Activated CD4-positive, alpha-beta memory T cell treated with anti-CD3 and anti-CD28 coated beads, Interleukin-2, amount 10 ng/mL, durations not matched to agents 7 days and 5 days (primary cell): Measurements from ENCODE around the gene TBC1D1. TPM values are rescaled to one million over a fixed set of nuclear protein-coding genes. Genes with fewer than 3 reads are reported as not detected.
"Not testable (repeated sequence)": the region's sequence is repeated elsewhere in the genome, so short reads cannot be mapped to it uniquely, and the experiment has no call there.

ENCODE experiments used
- CTCF ChIA-PET: fragments of 350-600 bp; sonication (Branson Sonifier 250); formaldehyde crosslinking; loops from one replicate; lab custom pipeline; 2021; ENCODE audit warnings: antibody characterized with exemption, inconsistent platforms; lab: Charles Lee
- POLR2A ChIA-PET: fragments of 350-600 bp; sonication (Branson Sonifier 250); formaldehyde crosslinking; loops from one replicate; lab custom pipeline; 2021; ENCODE audit warnings: antibody characterized with exemption; lab: Charles Lee
- DNase-seq: peaks from one replicate; pipeline ENCODE4 v3.0.0-alpha.2; 2020
- H3K27ac Mint-ChIP-seq: one replicate; pipeline ENCODE4 v1.8.0; 2021; ENCODE audit warnings: mild to moderate bottlenecking, mixed read lengths
- H3K27me3 Mint-ChIP-seq: one replicate; pipeline ENCODE4 v1.8.0; 2021; ENCODE audit warnings: mixed read lengths
- H3K36me3 Mint-ChIP-seq: one replicate; pipeline ENCODE4 v1.8.0; 2021; ENCODE audit warnings: low read depth, mixed read lengths
- H3K4me1 Mint-ChIP-seq: one replicate; pipeline ENCODE4 v1.8.0; 2021; ENCODE audit warnings: mixed read lengths
- H3K4me3 Mint-ChIP-seq: one replicate; pipeline ENCODE4 v1.8.0; 2021; ENCODE audit warnings: mild to moderate bottlenecking, mixed read lengths
- H3K9me3 Mint-ChIP-seq: one replicate; pipeline ENCODE4 v1.8.0; 2021; ENCODE audit warnings: mixed read lengths
- total RNA-seq, 2 experiments: library from RNA; stranded (reverse); gene quantifications; one replicate each; pipeline ENCODE4 v1.2.3, GENCODE V29; 2021

Gene TBC1D1
- total RNA-seq, 2 experiments from 2014 or later = 58.8 to 62.3 TPM

DNA sequence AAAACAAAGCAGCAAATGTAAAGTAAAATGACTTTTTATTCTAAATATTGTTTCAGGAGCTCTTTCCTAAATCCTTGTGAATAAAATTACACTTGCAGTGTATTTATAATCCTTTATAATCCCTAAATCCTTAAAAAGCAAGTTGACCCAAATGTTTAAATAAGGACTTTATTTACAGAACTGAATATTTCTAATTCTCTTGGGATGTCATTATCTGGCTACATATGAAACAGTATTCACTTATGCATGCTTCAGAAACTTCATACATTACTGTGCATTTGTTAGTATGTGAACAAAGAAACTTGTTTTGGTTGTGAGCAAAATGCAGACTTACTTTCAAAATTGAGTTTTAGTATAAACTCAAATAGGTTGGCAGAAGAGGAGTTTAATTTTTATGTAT is 118.5 kb downstream of the TBC1D1 start:
- Mint-ChIP-seq H3K36me3 (no peaks in the 10 kb centered on the region), H3K9me3 (no peaks in the 10 kb centered on the region), H3K4me1 (peaks cover 2% of the 10 kb centered on the region), H3K4me3 (no peak overlapping the region), H3K27me3 (no peaks in the 10 kb centered on the region), H3K27ac (no peak overlapping the region)
- ChIA-PET CTCF (no interaction called here), POLR2A (no interaction called here)
- no peak for DNase-seq

DNA sequence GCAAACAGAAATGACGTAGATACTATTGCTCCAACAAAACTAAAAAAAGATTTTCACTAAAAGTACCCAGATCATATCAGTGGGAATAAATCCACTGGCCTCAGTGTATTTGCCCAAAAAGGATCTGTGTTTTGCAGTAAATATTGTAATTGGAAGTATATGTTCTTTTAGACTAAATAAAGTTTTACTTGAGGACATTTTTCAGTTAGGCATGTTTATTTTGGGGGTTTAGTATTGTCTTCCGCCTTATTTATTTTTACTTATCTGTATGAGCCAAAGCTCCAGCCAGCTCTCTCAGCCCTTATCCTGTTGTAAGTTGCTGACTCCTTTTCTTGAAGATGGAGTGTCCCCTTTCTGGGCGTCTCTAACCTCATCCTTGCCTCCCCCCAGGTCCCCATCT is 119.1 kb downstream of the TBC1D1 start:
- H3K27me3 Mint-ChIP-seq = no peaks in the 10 kb centered on the region
- POLR2A ChIA-PET = no interaction called here
- H3K27ac Mint-ChIP-seq = no peak overlapping the region
- H3K4me1 Mint-ChIP-seq = peaks cover 2% of the 10 kb centered on the region
- H3K36me3 Mint-ChIP-seq = no peaks in the 10 kb centered on the region
- no peaks in the 10 kb centered on the region for H3K9me3 Mint-ChIP-seq
- DNase-seq = no peak
- no peak overlapping the region for H3K4me3 Mint-ChIP-seq
- CTCF ChIA-PET = no interaction called here

DNA sequence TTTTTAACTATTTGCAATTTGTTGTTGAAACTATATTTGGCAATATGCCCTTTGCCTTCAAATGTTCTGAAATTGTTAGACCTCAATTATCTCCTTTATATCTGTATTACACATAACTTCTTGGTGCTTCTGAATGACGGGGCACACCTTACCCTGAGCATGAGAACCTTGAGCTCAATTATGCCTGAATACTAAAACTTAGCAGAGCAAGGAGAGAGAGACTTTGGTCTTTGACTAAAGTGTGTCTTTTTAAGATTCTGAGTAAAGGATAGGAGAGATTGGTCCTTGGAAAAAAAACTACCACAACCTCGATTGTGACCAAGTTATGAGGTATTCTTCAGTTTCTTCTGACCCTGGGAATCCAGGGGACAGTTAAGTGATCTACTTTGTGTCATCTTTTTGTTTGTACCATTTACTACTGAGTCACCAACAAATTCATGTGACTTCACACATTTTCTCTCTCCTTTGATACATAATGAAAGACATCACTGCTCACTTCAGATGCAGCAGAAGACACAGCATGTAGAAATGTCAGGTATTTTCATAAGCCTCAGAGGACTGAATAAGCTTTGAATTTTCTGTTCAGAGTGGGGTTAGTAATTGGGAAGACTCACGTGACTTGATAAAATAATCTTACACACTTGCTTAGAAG is 120.8 kb downstream of the TBC1D1 start:
- POLR2A ChIA-PET = no interaction called here
- DNase-seq = no peak
- Mint-ChIP-seq H3K36me3 (peaks cover 2% of the 10 kb centered on the region), H3K27me3 (no peaks in the 10 kb centered on the region), H3K4me1 (peaks cover 2% of the 10 kb centered on the region), H3K9me3 (no peaks in the 10 kb centered on the region), H3K4me3 (no peak overlapping the region), H3K27ac (no peak overlapping the region)
- CTCF ChIA-PET = no interaction called here

DNA sequence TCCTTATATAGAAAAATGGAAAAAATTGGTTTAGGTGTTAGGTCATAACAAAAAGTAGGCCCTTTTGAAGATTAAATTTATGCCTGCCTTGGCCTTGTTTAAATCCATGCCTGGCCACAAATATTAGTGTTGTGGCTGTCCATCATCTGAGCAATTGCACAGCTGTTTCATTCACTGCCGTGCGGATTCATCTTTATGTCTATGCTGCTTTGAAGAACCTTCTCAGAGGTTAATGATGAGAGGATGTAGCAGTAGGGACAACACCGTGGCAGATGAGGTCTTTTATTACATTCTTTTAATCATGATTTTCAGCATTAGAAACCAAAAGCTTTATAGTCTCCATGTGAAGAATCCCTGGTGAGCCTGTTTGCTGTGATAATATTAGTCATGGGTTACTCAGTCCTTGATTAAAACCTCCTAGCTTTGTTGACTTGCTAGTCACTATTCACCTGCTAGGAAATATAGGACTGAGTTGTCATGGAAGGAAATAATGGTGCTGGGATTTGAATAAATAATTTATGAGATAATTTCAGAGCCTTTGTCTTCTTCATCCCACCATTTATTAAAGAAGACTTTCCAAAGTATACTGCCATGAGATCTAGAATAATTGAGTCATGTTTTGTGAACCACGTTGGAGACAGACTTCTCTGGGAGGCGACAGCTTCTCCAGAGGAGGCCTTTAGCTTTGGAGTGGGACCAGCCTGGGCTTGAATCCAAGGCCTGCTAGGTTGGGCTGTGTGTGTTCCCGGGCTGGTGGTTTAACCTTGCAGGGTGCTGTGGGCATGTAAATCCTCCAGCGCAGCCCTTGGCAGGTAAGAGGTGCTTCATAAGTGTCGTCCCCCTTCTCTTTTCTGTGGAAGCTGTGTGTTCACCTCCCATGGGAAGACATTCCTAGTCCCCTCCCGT is 122.8 kb downstream of the TBC1D1 start:
- CTCF ChIA-PET = no interaction called here
- POLR2A ChIA-PET = no interaction called here
- Mint-ChIP-seq H3K9me3 (no peaks in the 10 kb centered on the region), H3K4me3 (no peak overlapping the region), H3K27ac (no peak overlapping the region), H3K27me3 (no peaks in the 10 kb centered on the region), H3K36me3 (peaks cover 2% of the 10 kb centered on the region), H3K4me1 (peaks cover 2% of the 10 kb centered on the region)
- DNase-seq = no peak

DNA sequence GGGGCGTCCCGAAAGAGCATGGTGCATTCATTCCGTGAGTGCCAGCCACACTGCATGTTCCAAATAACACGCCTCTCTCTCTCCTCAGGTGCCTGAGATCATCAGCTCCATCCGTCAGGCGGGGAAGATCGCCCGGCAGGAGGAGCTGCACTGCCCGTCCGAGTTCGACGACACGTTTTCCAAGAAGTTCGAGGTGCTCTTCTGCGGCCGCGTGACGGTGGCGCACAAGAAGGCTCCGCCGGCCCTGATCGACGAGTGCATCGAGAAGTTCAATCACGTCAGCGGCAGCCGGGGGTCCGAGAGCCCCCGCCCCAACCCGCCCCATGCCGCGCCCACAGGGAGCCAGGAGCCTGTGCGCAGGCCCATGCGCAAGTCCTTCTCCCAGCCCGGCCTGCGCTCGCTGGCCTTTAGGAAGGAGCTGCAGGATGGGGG is 123.6 kb downstream of the TBC1D1 start:
- ChIA-PET CTCF (no interaction called here), POLR2A (no interaction called here)
- H3K27ac Mint-ChIP-seq = no peak overlapping the region
- peaks cover 2% of the 10 kb centered on the region for H3K36me3 Mint-ChIP-seq
- H3K4me1 Mint-ChIP-seq = peaks cover 2% of the 10 kb centered on the region
- H3K9me3 Mint-ChIP-seq = no peaks in the 10 kb centered on the region
- H3K27me3 Mint-ChIP-seq = no peaks in the 10 kb centered on the region
- H3K4me3 Mint-ChIP-seq = no peak overlapping the region
- DNase-seq = no peak

DNA sequence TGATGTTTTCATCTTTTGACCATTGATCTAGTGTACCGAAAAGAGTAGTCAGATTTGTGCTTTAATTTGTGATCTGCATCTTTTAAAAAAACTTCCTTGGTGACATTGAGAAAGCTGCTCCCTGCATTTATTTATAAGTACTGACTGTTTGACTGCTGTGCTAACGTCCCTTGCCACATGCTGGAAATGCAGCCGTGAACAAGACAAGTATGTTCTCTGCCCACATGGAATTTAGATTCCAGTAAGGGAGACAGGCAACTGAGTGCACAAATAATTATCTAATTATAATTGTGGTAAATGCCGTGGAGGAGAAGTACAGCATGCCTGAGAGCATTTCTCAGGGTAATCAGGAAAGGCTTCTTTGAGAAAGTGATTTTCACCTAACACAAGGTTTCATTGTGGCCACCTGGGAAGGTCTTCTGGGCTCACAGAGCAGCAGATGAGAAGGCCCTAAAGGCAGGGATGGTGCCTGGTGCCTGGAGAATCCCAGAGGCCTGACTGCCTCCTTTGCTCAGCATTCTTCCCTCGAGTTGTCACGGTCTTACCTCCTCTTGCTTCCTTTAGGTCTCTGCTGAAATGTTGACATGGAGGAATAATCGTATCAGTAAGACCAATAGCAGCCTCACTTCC is 125.1 kb downstream of the TBC1D1 start:
- Mint-ChIP-seq H3K36me3 (peaks cover 9% of the 10 kb centered on the region), H3K4me1 (peaks cover 2% of the 10 kb centered on the region), H3K9me3 (no peaks in the 10 kb centered on the region), H3K27me3 (no peaks in the 10 kb centered on the region), H3K4me3 (no peak overlapping the region), H3K27ac (no peak overlapping the region)
- POLR2A ChIA-PET = no interaction called here
- CTCF ChIA-PET = no interaction called here
- DNase-seq = no peak

DNA sequence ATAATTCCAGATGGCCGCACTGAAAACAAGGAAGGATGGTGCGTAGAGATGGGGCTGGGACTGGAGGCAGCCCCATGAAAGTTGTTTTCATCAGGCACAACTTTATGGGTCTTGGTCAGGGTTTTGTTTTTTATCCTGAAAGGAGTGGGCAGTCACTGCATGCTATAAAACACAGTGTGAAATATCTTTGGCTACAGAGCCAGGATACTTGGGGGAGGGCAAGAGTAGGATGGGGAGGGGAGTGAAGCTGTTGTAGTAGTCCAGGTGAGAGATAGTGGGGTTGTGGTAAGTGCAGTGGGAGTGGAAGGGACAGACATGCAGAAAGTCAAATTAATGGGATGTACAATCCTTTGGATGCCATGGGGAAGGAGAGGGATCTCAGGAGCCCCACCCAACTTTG is 125.8 kb downstream of the TBC1D1 start:
- DNase-seq = no peak
- Mint-ChIP-seq H3K36me3 (peaks cover 16% of the 10 kb centered on the region), H3K4me3 (no peak overlapping the region), H3K27me3 (no peaks in the 10 kb centered on the region), H3K9me3 (no peaks in the 10 kb centered on the region), H3K27ac (no peak overlapping the region), H3K4me1 (peaks cover 2% of the 10 kb centered on the region)
- ChIA-PET POLR2A (no interaction called here), CTCF (no interaction called here)

DNA sequence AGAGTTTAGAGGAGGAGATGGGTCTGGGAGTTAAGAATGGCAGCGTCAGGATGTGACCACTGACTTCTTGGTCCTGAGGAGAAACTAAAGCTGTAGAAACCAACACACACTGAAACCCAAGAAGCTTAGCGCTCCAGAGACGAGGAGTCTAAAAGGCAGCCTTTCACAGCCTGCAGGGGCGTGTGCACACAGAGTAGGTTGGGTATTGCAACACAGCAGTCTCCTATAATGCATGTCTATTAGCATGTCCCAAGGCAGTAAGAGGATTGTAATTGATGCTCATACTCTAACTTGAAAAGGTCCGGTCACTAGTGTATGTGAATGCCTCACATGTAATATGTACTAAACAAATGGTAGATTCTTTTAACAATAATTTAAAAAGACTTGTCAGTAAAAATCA is 126.7 kb downstream of the TBC1D1 start:
- Mint-ChIP-seq H3K27me3 (no peaks in the 10 kb centered on the region), H3K9me3 (no peaks in the 10 kb centered on the region), H3K4me1 (peaks cover 2% of the 10 kb centered on the region), H3K36me3 (peaks cover 25% of the 10 kb centered on the region), H3K4me3 (no peak overlapping the region), H3K27ac (no peak overlapping the region)
- DNase-seq = no peak
- POLR2A ChIA-PET = no interaction called here
- CTCF ChIA-PET = no interaction called here

DNA sequence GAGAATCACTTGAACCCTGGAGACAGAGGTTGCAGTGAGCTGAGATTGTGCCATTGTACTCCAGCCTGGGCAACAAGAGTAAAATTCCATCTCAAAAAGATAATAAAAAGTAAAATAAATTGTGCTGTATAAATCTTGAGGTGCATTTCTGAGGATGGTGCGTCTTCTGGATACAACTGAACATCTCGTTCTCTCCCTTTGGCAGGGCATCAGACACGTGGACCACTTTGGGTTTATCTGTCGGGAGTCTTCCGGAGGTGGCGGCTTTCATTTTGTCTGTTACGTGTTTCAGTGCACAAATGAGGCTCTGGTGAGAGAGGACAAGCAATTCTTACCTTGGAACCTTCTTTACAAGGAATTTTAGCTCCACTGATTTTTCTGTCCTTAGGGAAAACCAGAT is 129.5 kb downstream of the TBC1D1 start:
- POLR2A ChIA-PET = no interaction called here
- Mint-ChIP-seq H3K27ac (no peak overlapping the region), H3K4me3 (no peak overlapping the region), H3K36me3 (peaks cover 31% of the 10 kb centered on the region), H3K27me3 (no peaks in the 10 kb centered on the region), H3K9me3 (no peaks in the 10 kb centered on the region), H3K4me1 (peaks cover 2% of the 10 kb centered on the region)
- no peak for DNase-seq
- CTCF ChIA-PET = no interaction called here

DNA sequence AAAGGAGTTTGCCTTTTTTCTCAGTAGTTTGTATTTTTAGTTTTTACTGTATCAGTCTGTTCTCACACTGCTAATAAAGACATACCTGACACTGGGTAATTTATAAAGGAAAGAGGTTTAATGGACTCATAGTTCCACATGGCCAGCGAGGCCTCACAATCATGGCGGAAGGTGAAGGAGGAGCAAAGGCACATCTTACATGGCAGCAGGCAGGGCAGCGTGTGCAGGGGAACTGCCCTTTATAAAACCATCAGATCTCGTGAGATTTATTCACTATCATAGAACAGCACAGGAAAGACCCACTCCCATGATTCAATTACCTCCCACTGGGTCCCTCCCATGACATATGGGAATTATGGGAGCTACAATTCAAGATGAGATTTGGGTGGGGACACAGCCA is 130.1 kb downstream of the TBC1D1 start:
- H3K27ac Mint-ChIP-seq, POLR2A ChIA-PET, DNase-seq, H3K27me3 Mint-ChIP-seq, H3K4me3 Mint-ChIP-seq, H3K9me3 Mint-ChIP-seq, H3K4me1 Mint-ChIP-seq, CTCF ChIA-PET: not testable (repeated sequence)
- peaks cover 29% of the 10 kb centered on the region for H3K36me3 Mint-ChIP-seq

DNA sequence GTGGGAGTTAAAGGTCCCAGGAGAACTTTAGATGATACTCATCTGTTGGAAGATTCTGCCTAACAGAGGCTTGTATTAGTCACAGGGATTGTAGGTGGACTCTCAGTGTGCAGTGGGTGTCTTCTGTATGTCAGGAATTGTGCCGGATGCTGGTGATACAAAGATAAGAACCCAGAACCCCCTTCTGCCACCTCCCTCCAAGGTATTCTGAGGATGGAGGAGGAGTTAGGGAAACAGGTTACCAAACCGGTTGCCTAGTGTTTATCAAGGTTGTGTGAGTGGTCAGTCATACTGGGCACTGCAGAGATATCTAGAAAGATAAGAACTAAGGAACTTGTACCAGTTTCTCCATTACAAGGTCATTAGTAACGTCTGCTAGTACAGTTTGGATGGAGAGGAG is 130.9 kb downstream of the TBC1D1 start:
- H3K9me3 Mint-ChIP-seq = no peaks in the 10 kb centered on the region
- H3K4me3 Mint-ChIP-seq = no peak overlapping the region
- H3K4me1 Mint-ChIP-seq = peaks cover 2% of the 10 kb centered on the region
- H3K27ac Mint-ChIP-seq = no peak overlapping the region
- ChIA-PET CTCF (no interaction called here), POLR2A (no interaction called here)
- DNase-seq = no peak
- H3K36me3 Mint-ChIP-seq = peaks cover 29% of the 10 kb centered on the region
- H3K27me3 Mint-ChIP-seq = no peaks in the 10 kb centered on the region

DNA sequence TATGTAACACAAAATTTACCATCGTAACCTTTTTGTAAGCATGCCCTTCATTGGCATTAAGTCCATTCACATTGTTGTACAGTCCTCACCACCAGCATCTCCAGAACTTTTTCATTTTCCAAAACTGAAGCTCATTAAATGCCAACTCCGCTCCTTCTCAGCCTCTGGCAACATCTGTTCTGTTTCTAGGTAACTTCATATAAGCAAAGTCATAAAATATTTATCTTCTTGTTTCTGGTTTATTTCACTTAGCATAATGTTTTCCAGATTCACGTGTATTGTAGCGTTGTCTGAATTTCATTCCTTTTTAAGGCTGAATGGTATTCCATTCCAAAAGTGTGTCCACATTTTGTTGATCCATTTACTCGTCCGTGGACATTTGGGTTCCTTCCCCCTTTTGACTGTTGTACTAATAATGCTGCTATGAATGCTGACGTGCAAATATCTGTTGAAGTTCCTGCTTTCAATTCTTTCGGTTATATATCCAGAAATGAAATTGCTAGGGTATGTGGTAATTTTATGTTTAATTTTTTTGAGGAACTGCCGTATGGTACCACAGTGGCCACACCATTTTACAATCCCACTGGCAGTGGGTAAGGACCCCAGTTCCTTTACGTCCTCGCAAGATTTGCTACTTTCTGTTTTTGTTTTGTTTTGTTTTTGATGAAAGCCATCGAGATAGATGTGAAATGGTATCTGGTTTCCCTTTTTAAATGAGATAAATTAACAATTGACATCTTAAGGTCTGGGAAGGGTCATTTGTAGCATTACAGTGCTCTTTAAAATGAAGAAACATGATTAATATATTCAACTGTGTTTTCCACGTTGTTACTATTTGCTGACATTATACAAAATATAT is 132.7 kb downstream of the TBC1D1 start:
- Mint-ChIP-seq H3K4me1 (peaks cover 2% of the 10 kb centered on the region), H3K27me3 (no peaks in the 10 kb centered on the region), H3K9me3 (no peaks in the 10 kb centered on the region), H3K4me3 (no peak overlapping the region), H3K27ac (no peak overlapping the region), H3K36me3 (peaks cover 33% of the 10 kb centered on the region)
- CTCF ChIA-PET = no interaction called here
- POLR2A ChIA-PET = no interaction called here
- DNase-seq = no peak

DNA sequence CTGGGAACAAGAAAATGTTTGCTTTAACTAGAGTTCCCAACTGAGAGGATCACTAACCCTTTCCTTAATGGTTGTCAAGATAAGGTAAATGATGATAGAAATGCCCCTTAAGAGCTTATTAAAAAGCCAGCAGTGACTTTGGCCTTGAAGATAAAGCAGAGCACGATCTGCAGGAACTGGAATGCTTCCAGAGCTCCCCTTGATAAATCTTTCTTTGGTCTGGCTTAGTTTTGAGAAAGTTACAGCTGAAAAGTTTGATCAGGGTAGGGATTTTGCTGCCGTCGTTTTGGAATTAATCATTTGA is 133.3 kb downstream of the TBC1D1 start:
- Mint-ChIP-seq H3K36me3 (peaks cover 37% of the 10 kb centered on the region), H3K27me3 (no peaks in the 10 kb centered on the region), H3K27ac (no peak overlapping the region), H3K4me1 (peaks cover 2% of the 10 kb centered on the region), H3K4me3 (no peak overlapping the region), H3K9me3 (no peaks in the 10 kb centered on the region)
- CTCF ChIA-PET = no interaction called here
- POLR2A ChIA-PET = no interaction called here
- DNase-seq = no peak
